GM10847 (cell line): Measurements from ENCODE around the gene CT45A7.
"Not testable (repeated sequence)": the region's sequence is repeated elsewhere in the genome, so short reads cannot be mapped to it uniquely, and the experiment has no call there.

ENCODE experiments used
- POLR2A ChIP-seq: IDR thresholded peaks from 2 replicates; pipeline ENCODE4 v1.6.1; 2011; ENCODE audit not compliant: insufficient read length; ENCODE audit errors: extremely low read depth

Gene CT45A7

GRCh38 chrX:135837180-135837579 lies at the start of gene CT45A7:
TSS of gene CT45A7 (minus strand) at chrX:135837280. CDS start at chrX:135833533, 3,747 bp downstream.
- TF ChIP-seq POLR2A: not testable (repeated sequence)

- TF ChIP-seq POLR2A: not testable (repeated sequence)
Measured at GRCh38 chrX:135871712-135872111, 34.6 kb upstream of the CT45A7 start, which contains the start of gene CT45A9. TSS of gene CT45A9 (minus strand) at chrX:135871812. CDS start at chrX:135868061, 3,751 bp downstream.

- not testable (repeated sequence) for TF ChIP-seq POLR2A
Measured at GRCh38 chrX:135854438-135854837, 17.4 kb upstream of the CT45A7 start, which contains the start of gene CT45A8. TSS of gene CT45A8 (minus strand) at chrX:135854538. CDS start at chrX:135850783, 3,755 bp downstream.

- TF ChIP-seq POLR2A: not testable (repeated sequence)
Measured at GRCh38 chrX:135819912-135820311, 17.2 kb downstream of the CT45A7 start, which contains the start of gene CT45A2. TSS of gene CT45A2 (minus strand) at chrX:135820012. CDS start at chrX:135816265, 3,747 bp downstream.

- TF ChIP-seq POLR2A: not testable (repeated sequence)
Measured at GRCh38 chrX:135802687-135803086, 34.4 kb downstream of the CT45A7 start, which contains the start of gene CT45A6. TSS of gene CT45A6 (minus strand) at chrX:135802787. CDS start at chrX:135798993, 3,794 bp downstream.

DNA sequence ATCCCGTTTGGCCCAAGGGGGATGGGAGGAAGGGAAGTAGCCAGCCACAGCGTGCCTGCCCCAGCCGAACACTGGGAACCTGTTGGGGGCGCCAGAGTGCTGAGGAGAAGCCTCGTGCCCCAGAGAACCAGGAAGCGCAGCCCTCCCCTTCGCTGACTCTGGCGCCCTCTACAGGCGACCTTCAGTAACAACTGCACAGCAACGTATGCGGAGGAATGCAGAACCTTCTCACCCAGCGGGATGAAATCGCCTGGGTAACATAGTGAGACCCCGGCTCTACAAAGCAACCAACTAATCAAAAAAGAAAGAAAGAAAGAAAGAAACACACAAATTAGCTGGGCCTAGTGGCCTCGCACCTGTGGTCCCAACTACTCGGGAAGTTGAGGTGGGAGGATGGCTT lies 51.7 kb downstream of the CT45A7 start, which contains the start of gene CT45A5:
Gene CT45A5, minus strand, starts transcription at position 101 of the 400 bp plus-strand sequence. CDS start 3,774 bp downstream, outside the sequence.
- TF ChIP-seq POLR2A: not testable (repeated sequence)
